Spleen (tissue), 7 donors: ENCODE data around the gene HELZ2.

ENCODE experiments used
- POLR2A ChIP-seq, 3 donors: fragments of 450-650 bp; IDR thresholded peaks; one replicate each; pipeline ENCODE4 v1.5.1; 2017; ENCODE audit warnings: antibody characterized with exemption in 3 of 3, mild to moderate bottlenecking in 1 of 3
- POLR2AphosphoS5 ChIP-seq, 3 donors: sonication (generic); formaldehyde crosslinking; IDR thresholded peaks; one replicate each; pipeline ENCODE4 v1.5.1; 2017; ENCODE audit warnings: antibody characterized with exemption in 3 of 3
- TF ChIP-seq, protein P1 (sequence below), 11 experiments: fragments of 200-600 bp in 7 of 11; fragments of 450-650 bp in 4 of 11; sonication (generic) in 4 of 11; IDR thresholded peaks in 8 of 11; conservative IDR thresholded peaks in 3 of 11; 1 replicate in 7 of 11; 2 replicates in 4 of 11; pipeline versions ENCODE4 v1.4.0 to v1.8.0; 2016 to 2021; ENCODE audit warnings: antibody characterized with exemption in 11 of 11, inconsistent platforms in 4 of 11, mild to moderate bottlenecking in 1 of 11
- donor health status: DM: no; HTN: no; CAD: no; lungs with moderate emphysema.
- donor health status: DM: no; HTN: no; CAD: no.
- donor health status: DM: no; HTN: no; CAD: no.

DNA sequence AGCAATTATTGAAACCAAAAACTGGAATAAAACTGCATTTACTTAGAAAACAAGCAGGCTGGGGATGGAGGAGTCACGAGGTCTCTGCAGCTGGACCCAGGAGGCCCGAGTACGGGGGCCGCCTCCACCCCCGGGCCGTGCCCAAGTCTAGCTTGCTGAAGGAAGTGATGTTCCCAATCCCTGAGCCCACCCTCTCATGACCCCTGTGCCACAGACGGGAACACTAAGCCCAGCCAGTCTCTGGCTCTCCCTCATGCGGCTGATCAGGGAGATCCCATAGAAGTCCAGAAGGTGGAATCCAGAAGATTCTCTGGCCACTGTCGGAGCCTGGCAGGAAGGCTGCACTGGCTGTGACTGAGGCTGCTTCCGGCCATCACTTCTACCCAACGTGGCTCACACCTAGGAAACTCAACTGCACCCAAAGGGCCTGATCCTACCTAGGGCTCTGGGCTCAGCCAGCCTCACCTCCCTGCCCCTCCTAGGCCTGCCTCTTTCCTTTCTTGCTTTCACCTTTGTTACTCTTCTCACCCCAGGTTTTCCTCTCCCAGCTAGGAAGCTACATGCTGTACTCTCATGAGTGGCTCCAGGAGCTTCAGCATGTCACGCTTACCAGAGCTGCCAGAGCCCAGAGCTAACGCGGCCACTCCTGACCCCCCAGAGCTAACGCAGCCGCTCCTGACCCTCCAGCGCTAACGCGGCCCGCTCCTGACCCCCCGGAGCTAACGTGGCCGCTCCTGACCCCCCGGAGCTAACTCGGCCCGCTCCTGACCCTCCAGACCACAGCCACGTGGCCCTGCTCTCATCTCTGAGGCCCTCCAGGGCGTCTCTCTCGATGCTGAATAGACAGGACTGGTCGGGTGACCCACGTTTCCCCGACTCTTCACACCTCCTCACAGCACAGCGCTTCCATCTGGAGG is 24.7 kb upstream of the HELZ2 start:
- TF ChIP-seq, protein P1, sequence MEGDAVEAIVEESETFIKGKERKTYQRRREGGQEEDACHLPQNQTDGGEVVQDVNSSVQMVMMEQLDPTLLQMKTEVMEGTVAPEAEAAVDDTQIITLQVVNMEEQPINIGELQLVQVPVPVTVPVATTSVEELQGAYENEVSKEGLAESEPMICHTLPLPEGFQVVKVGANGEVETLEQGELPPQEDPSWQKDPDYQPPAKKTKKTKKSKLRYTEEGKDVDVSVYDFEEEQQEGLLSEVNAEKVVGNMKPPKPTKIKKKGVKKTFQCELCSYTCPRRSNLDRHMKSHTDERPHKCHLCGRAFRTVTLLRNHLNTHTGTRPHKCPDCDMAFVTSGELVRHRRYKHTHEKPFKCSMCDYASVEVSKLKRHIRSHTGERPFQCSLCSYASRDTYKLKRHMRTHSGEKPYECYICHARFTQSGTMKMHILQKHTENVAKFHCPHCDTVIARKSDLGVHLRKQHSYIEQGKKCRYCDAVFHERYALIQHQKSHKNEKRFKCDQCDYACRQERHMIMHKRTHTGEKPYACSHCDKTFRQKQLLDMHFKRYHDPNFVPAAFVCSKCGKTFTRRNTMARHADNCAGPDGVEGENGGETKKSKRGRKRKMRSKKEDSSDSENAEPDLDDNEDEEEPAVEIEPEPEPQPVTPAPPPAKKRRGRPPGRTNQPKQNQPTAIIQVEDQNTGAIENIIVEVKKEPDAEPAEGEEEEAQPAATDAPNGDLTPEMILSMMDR (IDR thresholded peaks at IDR 0.05 in 8 of 11, conservative IDR thresholded peaks at IDR 0.05 in 3 of 11): no peak
- no peak for TF ChIP-seq POLR2A (IDR thresholded peaks at IDR 0.05)
- no peak for TF ChIP-seq POLR2AphosphoS5 (IDR thresholded peaks at IDR 0.05)
